ENCODE results near the gene DAB1. TPM values are rescaled to one million over a fixed set of nuclear protein-coding genes. Genes with fewer than 3 reads are reported as not detected.

Gene DAB1
- total and polyA plus RNA-seq, 2 of the 8 experiments (the other 6 are each of a cell fraction or from before 2014, with no cell fraction given) = 4.4 to 11.8 TPM

- Histone ChIP-seq H3K4me3 (ENCODE audit: extremely low read depth in 1 of 4, insufficient read depth in 2 of 4, low read depth in 3 of 4, low read length in 4 of 4) (no peak overlapping the region), H3K18ac (ENCODE audit: extremely low read depth, low read length) (no peak overlapping the region), H4K91ac (replicated peaks; ENCODE audit: insufficient read length, low read length) (no peak overlapping the region), H2BK15ac (ENCODE audit: low read length) (no peak overlapping the region), H3K4ac (replicated peaks; ENCODE audit: insufficient read length, low read depth, low read length) (no peak overlapping the region), H3K23me2 (ENCODE audit: low read depth, low read length) (no peaks in the 10 kb centered on the region), H3K4me1 (replicated peaks in 1 of 4; ENCODE audit: control insufficient read depth in 3 of 4, insufficient read depth in 4 of 4, low read length in 3 of 4) (peaks cover 0 to 4% (median 2%) of the 10 kb centered on the region in 4 experiments; a peak in 3 of 7 replicates), H3K56ac (replicated peaks; ENCODE audit: insufficient read length, low read depth, low read length) (no peak overlapping the region), H2BK120ac (replicated peaks; ENCODE audit: low read depth, low read length) (no peak overlapping the region), H3K9me3 (ENCODE audit: insufficient read depth in 2 of 2, low read depth in 1 of 2, low read length in 1 of 2) (no peaks in the 10 kb centered on the region), H3K79me2 (ENCODE audit: control insufficient read depth in 1 of 2, insufficient read depth in 2 of 2, low read length in 2 of 2) (no peaks in the 10 kb centered on the region), H3K14ac (ENCODE audit: insufficient read length) (no peak overlapping the region), H2BK12ac (ENCODE audit: low read depth, low read length) (no peak overlapping the region), H4K20me1 (replicated peaks in 1 of 2; ENCODE audit: control insufficient read depth in 1 of 2, insufficient read depth in 2 of 2, low read length in 2 of 2) (no peaks in the 10 kb centered on the region), H2AK5ac (ENCODE audit: low read depth, low read length) (no peak overlapping the region), H3K79me1 (ENCODE audit: low read depth, low read length) (no peaks in the 10 kb centered on the region), H3K9ac (replicated peaks in 1 of 4; ENCODE audit: extremely low read depth in 1 of 4, low read depth in 3 of 4, low read length in 3 of 4) (no peak overlapping the region), H3K23ac (ENCODE audit: insufficient read length) (no peak overlapping the region), H2AFZ (ENCODE audit: low read length) (no peak overlapping the region), H4K8ac (ENCODE audit: extremely low read depth, insufficient read depth, low read length) (no peak overlapping the region), H3K36me3 (ENCODE audit: control insufficient read depth in 2 of 4, insufficient read depth in 4 of 4, low read length in 3 of 4) (no peaks in the 10 kb centered on the region), H3K27ac (ENCODE audit: low read depth, low read length) (no peak overlapping the region), H2BK20ac (ENCODE audit: low read length) (no peak overlapping the region), H2BK5ac (ENCODE audit: low read depth, low read length) (no peak overlapping the region), H4K5ac (ENCODE audit: insufficient read length, low read depth, low read length) (no peak overlapping the region), H3K27me3 (replicated peaks in 1 of 4; ENCODE audit: control insufficient read depth in 3 of 4, extremely low read depth in 1 of 4, insufficient read depth in 3 of 4, low read length in 3 of 4) (no peaks in the 10 kb centered on the region), H3K4me2 (ENCODE audit: insufficient read depth in 1 of 2, low read depth in 2 of 2, low read length in 2 of 2) (no peak overlapping the region)
- CTCF ChIA-PET (ENCODE audit: partially characterized antibody) = interaction anchor here (1.0 to 1.3 kb wide), 2 partner anchors 11 to 119 kb away, joined by 3 read pairs; no protein-coding TSS in a partner anchor
- POLR2A ChIA-PET (ENCODE audit: partially characterized antibody) = no interaction called here
- DNase-seq (ENCODE audit: low read depth in 1 of 2, low spot score in 2 of 2) (no peak), FAIRE-seq (no peak)
- WGBS, 2 experiments (ENCODE audit: extremely low coverage in 1 of 2, insufficient coverage in 1 of 2, insufficient read length in 1 of 2, insufficient replicate concordance in 2 of 2, low coverage in 1 of 2, low lambda C conversion rate in 2 of 2, missing lambda C conversion rate in 1 of 2) = 84% methylated on average over 2 of the region's 2 CpGs; no CpG with 5 or more reads in 1 of the 2 experiments
- TF ChIP-seq BCL11A (IDR thresholded peaks at IDR 0.05; ENCODE audit: low read depth in 2 of 2, low read length in 2 of 2) (no peak), EGR1 (IDR thresholded peaks at IDR 0.05; ENCODE audit: borderline replicate concordance, low read depth, low read length) (no peak), SP1 (IDR thresholded peaks at IDR 0.05; ENCODE audit: low read depth, low read length) (no peak), TAF1 (IDR thresholded peaks at IDR 0.05; ENCODE audit: low read depth, low read length) (no peak), E2F6 (IDR thresholded peaks at IDR 0.05) (no peak), GTF2F1 (IDR thresholded peaks at IDR 0.05; ENCODE audit: borderline replicate concordance, low read depth, low read length) (no peak), ZNF274 (IDR thresholded peaks at IDR 0.05; ENCODE audit: borderline replicate concordance, extremely low read depth, low read length) (no peak), CTBP2 (IDR thresholded peaks at IDR 0.05; ENCODE audit: borderline replicate concordance, insufficient read depth, insufficient read length, low read length) (no peak), CEBPB (IDR thresholded peaks at IDR 0.05; ENCODE audit: low read depth, low read length) (no peak), NANOG (IDR thresholded peaks at IDR 0.05; ENCODE audit: insufficient read depth, low read depth, low read length, poor library complexity, severe bottlenecking) (no peak), ATF2 (IDR thresholded peaks at IDR 0.05; ENCODE audit: low read length) (no peak), TAF7 (optimal IDR thresholded peaks at IDR 0.05; ENCODE audit: borderline replicate concordance, low read depth, low read length) (no peak)
Measured at GRCh38 chr1:57272601-57273000, 151.3 kb downstream of the DAB1 start.

Measured in H1 (cell line).